ENCODE measurements around the gene ISLR.

GRCh38 chr15:74221399-74222239 is 48.1 kb downstream of the ISLR start:
- TF ChIP-seq CTCF (IDR thresholded peaks at IDR 0.05 in 8 of 11, conservative IDR thresholded peaks at IDR 0.05 in 3 of 11) (no peak), POLR2AphosphoS5 (IDR thresholded peaks at IDR 0.05) (no peak)
